Hepatocyte (in vitro differentiated cells): ENCODE results near the gene ZNF687. TPM values are rescaled to one million over a fixed set of nuclear protein-coding genes. Genes with fewer than 3 reads are reported as not detected.
A peak's percentile ranks its signal among the peaks of the same experiment; 100 is the strongest.

Experiments used
- DNase-seq: peaks from one replicate; pipeline ENCODE4 v3.0.0-alpha.2; 2016; ENCODE audit warnings: low spot score
- H2AFZ ChIP-seq: fragments of 200-600 bp; sonication (generic); 2 replicates; pipeline ENCODE4 v1.6.0; 2016; ENCODE audit warnings: antibody characterized with exemption, mild to moderate bottlenecking
- H3K27ac ChIP-seq: fragments of 200-600 bp; sonication (generic); 2 replicates; pipeline ENCODE4 v1.5.1; 2016; ENCODE audit warnings: mild to moderate bottlenecking
- H3K27me3 ChIP-seq: fragments of 200-600 bp; sonication (generic); 2 replicates; pipeline ENCODE4 v1.6.1; 2016
- H3K36me3 ChIP-seq: fragments of 200-600 bp; sonication (generic); replicated peaks from 2 replicates; pipeline ENCODE4 v1.5.1; 2016; ENCODE audit warnings: low read depth; ENCODE audit not compliant: insufficient read depth
- H3K4me1 ChIP-seq: fragments of 200-600 bp; sonication (generic); 2 replicates; pipeline ENCODE4 v1.5.1; 2016; ENCODE audit warnings: mild to moderate bottlenecking, moderate library complexity; ENCODE audit not compliant: insufficient read depth
- H3K4me2 ChIP-seq: fragments of 200-600 bp; sonication (generic); 2 replicates; pipeline ENCODE4 v1.6.0; 2016
- H3K4me3 ChIP-seq: fragments of 200-600 bp; sonication (generic); 2 replicates; pipeline ENCODE4 v1.5.1; 2016; ENCODE audit warnings: mild to moderate bottlenecking
- H3K79me2 ChIP-seq: fragments of 200-600 bp; sonication (generic); 2 replicates; pipeline ENCODE4 v1.6.0; 2017; ENCODE audit warnings: mild to moderate bottlenecking
- H3K9me2 ChIP-seq: fragments of 200-600 bp; sonication (generic); replicated peaks from 2 replicates; pipeline ENCODE4 v1.6.0; 2017; ENCODE audit warnings: mild to moderate bottlenecking; ENCODE audit not compliant: insufficient read depth
- H3K9me3 ChIP-seq: fragments of 200-600 bp; sonication (generic); 2 replicates; pipeline ENCODE4 v1.5.1; 2016; ENCODE audit warnings: low read depth, mild to moderate bottlenecking
- H4K20me1 ChIP-seq: fragments of 200-600 bp; sonication (generic); 2 replicates; pipeline ENCODE4 v1.6.0; 2016; ENCODE audit warnings: mild to moderate bottlenecking; ENCODE audit not compliant: insufficient read depth, poor library complexity, severe bottlenecking
- EZH2 ChIP-seq: fragments of 200-600 bp; sonication (generic); IDR thresholded peaks from 2 replicates; pipeline ENCODE4 v1.6.1; 2016; ENCODE audit warnings: antibody characterized with exemption, mild to moderate bottlenecking, borderline replicate concordance
- EZH2phosphoT487 ChIP-seq: fragments of 200-600 bp; sonication (generic); IDR thresholded peaks from one replicate; pipeline ENCODE4 v1.6.1; 2018; ENCODE audit warnings: antibody characterized with exemption, mild to moderate bottlenecking, low read depth, moderate library complexity; ENCODE audit not compliant: unreplicated experiment, severe bottlenecking
- WGBS: methylation state at CpG from one replicate; pipeline ENCODE4 v1.1.6; 2016; ENCODE audit warnings: low lambda C conversion rate; ENCODE audit errors: missing lambda C conversion rate; 5-methylcytosine and 5-hydroxymethylcytosine counted together
- polyA plus RNA-seq: library from polyadenylated mRNA; unstranded; fragments of >200 nt; fragmentation: Nextera tagmentation; extraction: Ambion mirVana; gene quantifications from 2 replicates; pipeline ENCODE4 v1.2.1, GENCODE V29; 2016
- total RNA-seq: library from RNA; depleted of rRNA; stranded (reverse); fragments of >200 nt; gene quantifications from 2 replicates; pipeline ENCODE4 v1.2.3, GENCODE V29; 2014
- TF ChIP-seq, protein P1 (sequence below): fragments of 200-600 bp; sonication (generic); IDR thresholded peaks from 2 replicates; pipeline ENCODE4 v1.5.1; 2016; ENCODE audit warnings: antibody characterized with exemption, mild to moderate bottlenecking; ENCODE audit not compliant: poor library complexity

ZNF687 gene
- total and polyA plus RNA-seq, 2 experiments from 2014 or later, result 3.6 to 19.9 TPM

DNA sequence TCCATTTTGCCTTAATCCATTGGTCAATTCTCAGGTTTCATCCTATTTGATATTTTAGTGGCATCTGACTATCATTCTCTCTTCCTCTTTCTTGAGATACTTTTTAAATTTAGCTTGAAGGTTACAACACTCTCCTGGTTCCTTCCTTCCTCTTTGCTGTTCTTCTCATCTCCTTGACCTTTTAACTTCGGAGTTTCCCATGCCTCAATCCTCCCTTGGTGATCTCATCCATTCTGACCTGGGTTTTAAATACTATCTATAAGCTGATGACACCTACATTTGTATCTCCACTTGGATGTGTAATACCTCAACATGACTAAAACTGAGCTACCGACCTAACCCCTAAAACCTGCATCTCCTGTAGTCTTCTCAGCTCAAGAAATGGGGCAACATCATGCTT is 4.8 kb upstream of the ZNF687 start:
- 89% methylated on average over 2 of the region's 2 CpGs for WGBS
- TF ChIP-seq EZH2 (no peak), EZH2phosphoT487 (no peak)
- TF ChIP-seq, protein P1, sequence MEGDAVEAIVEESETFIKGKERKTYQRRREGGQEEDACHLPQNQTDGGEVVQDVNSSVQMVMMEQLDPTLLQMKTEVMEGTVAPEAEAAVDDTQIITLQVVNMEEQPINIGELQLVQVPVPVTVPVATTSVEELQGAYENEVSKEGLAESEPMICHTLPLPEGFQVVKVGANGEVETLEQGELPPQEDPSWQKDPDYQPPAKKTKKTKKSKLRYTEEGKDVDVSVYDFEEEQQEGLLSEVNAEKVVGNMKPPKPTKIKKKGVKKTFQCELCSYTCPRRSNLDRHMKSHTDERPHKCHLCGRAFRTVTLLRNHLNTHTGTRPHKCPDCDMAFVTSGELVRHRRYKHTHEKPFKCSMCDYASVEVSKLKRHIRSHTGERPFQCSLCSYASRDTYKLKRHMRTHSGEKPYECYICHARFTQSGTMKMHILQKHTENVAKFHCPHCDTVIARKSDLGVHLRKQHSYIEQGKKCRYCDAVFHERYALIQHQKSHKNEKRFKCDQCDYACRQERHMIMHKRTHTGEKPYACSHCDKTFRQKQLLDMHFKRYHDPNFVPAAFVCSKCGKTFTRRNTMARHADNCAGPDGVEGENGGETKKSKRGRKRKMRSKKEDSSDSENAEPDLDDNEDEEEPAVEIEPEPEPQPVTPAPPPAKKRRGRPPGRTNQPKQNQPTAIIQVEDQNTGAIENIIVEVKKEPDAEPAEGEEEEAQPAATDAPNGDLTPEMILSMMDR, result no peak

DNA sequence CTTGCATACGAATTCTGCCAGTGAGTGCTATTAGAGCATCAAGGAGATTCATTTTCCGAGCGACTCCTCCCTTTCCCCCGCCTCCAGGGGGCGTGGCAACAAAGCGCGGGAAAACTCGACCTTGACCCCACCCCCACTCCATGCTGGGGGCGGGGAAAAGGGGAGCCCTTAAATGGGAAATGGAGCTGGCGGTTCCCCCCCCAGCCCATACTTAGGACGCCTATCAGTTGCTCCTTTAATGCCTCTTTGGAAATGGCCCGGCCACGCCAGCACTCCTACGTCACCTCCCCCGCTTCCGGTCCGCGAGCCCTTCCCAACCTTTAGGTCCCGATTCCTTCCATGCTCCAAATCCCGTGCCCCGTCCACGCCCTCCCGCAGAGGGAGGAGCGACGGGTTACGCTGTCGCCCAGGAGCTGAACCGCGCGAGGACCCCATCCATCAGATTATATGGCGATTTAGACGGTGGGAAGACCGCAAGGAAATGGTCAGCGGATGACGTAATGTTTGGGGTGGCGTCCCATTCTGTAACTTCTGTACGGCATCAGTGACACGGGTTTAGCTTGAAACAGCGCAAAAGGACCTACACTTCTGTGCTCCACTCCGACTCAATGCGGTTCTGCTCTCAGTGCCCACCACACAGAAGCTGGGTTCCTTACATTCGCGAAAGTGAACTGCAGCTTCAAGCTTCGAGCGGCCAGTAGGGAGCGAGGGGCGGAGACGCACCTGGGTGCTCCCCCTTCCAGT is 702 bp upstream of the ZNF687 start:
- peak overlapping the region; percentile 29 for H3K4me3 ChIP-seq
- H3K4me1 ChIP-seq, result peaks cover 12% of the 10 kb centered on the region
- peak; percentile 97 for DNase-seq
- peak overlapping the region; percentile 96 for H3K27ac ChIP-seq
- WGBS, result under 1% methylated on average over 44 of the region's 48 CpGs
- H2AFZ ChIP-seq, result peak overlapping the region; percentile 49
- H4K20me1 ChIP-seq, result peaks cover 6% of the 10 kb centered on the region
- TF ChIP-seq EZH2, result no peak
- no peak for TF ChIP-seq EZH2phosphoT487
- TF ChIP-seq, protein P1, result no peak
- H3K79me2 ChIP-seq, result peaks cover 37% of the 10 kb centered on the region
- H3K36me3 ChIP-seq, result no peaks in the 10 kb centered on the region
- H3K27me3 ChIP-seq, result no peaks in the 10 kb centered on the region
- no peaks in the 10 kb centered on the region for H3K9me2 ChIP-seq
- H3K4me2 ChIP-seq, result peak overlapping the region; percentile 61
- no peaks in the 10 kb centered on the region for H3K9me3 ChIP-seq

More for the DNA sequence above, 4.8 kb upstream of the ZNF687 start:
- Histone ChIP-seq H3K4me1 (no peaks in the 10 kb centered on the region), H4K20me1 (no peaks in the 10 kb centered on the region), H3K36me3 (no peaks in the 10 kb centered on the region), H3K27me3 (no peaks in the 10 kb centered on the region), H3K79me2 (no peaks in the 10 kb centered on the region), H2AFZ (no peak overlapping the region), H3K27ac (no peak overlapping the region), H3K4me2 (no peak overlapping the region), H3K9me2 (no peaks in the 10 kb centered on the region), H3K9me3 (no peaks in the 10 kb centered on the region), H3K4me3 (no peak overlapping the region)
- DNase-seq, result no peak

DNA sequence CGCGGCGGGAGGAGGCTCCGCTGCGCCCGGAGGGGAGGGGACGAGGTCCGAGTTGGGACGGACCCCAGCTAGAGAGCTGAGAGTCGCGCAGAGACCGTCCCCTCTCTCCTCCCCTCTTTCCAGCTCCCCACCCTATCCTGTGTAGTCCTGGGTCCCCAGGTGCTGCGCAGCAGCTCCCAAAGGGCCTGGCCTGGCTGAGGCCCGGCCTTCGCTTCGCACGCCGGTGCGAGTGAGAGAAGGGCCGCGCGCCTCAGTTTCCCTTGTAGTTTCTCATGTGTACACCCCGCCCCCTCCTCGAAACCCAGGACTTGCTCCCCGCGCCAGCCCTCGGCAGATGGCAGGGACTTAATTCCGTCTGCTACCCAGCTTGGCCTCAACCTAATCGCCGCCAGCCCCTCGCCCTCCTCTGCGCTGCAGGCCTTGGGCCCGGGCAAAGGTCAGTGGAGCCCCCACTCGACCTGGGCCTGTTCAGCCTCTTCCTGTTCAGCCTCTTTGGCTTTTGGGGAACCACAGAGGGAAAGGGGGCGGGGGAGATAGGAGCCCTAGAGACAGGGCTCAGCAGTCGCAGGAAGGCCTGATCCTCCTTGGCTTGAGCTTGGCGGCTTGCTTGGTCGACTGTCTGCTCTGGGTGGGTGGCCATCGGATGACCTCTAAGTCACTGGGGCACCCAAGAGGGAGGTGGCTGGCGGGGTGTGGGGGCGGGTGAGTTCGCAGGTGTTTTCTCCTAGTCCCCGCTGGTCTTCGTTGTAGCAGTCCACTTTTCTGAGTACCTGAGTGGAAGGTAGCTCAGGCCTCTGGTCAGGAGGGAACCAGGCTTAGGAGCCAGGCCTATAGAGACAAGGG is 1.0 kb downstream of the ZNF687 start:
- TF ChIP-seq, protein P1, result no peak
- TF ChIP-seq EZH2phosphoT487 (no peak), EZH2 (no peak)
- Histone ChIP-seq H3K27me3 (no peaks in the 10 kb centered on the region), H3K79me2 (peaks cover 38% of the 10 kb centered on the region), H2AFZ (peak overlapping the region; percentile 32), H3K9me2 (no peaks in the 10 kb centered on the region), H3K27ac (peak overlapping the region; percentile 91), H3K4me1 (peaks cover 12% of the 10 kb centered on the region), H4K20me1 (peaks cover 6% of the 10 kb centered on the region), H3K4me2 (peak overlapping the region; percentile 98), H3K36me3 (no peaks in the 10 kb centered on the region), H3K4me3 (peak overlapping the region; percentile 82), H3K9me3 (no peaks in the 10 kb centered on the region)
- DNase-seq, result peak; percentile 53
- WGBS, result 14% methylated on average over 30 of the region's 44 CpGs
